Fibroblast of lung (primary cell): Measurements from ENCODE around the gene SDR39U1. TPM values are rescaled to one million over a fixed set of nuclear protein-coding genes. Genes with fewer than 3 reads are reported as not detected.

ENCODE experiments used
- DNase-seq, 2 donors: peaks; one replicate each; pipeline versions ENCODE4 v3.0.0 to v3.0.0-alpha.2; 2010; ENCODE audit warnings: low read depth in 2 of 2
- H2AFZ ChIP-seq: 2 replicates; pipeline ENCODE4 v1.5.1; 2012; ENCODE audit warnings: low read length, control low read depth, inconsistent platforms
- H3K27ac ChIP-seq: 2 replicates; pipeline ENCODE4 v1.5.1; 2011; ENCODE audit warnings: low read length, control low read depth; ENCODE audit not compliant: insufficient read depth
- H3K27me3 ChIP-seq: 2 replicates; pipeline ENCODE4 v1.5.1; 2011; ENCODE audit warnings: mild to moderate bottlenecking, low read length; ENCODE audit not compliant: control insufficient read depth, insufficient read depth
- H3K36me3 ChIP-seq: 2 replicates; pipeline ENCODE4 v1.5.1; 2011; ENCODE audit warnings: low read length; ENCODE audit not compliant: control insufficient read depth, insufficient read depth
- H3K4me1 ChIP-seq: 2 replicates; pipeline ENCODE4 v1.5.1; 2011; ENCODE audit warnings: low read length; ENCODE audit not compliant: control insufficient read depth, insufficient read depth; ENCODE audit errors: extremely low read depth
- H3K4me2 ChIP-seq: 2 replicates; pipeline ENCODE4 v1.5.1; 2011; ENCODE audit warnings: low read length, control low read depth; ENCODE audit not compliant: insufficient read depth; ENCODE audit errors: extremely low read depth
- H3K4me3 ChIP-seq, 4 experiments: fragments of 200-600 bp in 1 of 4; sonication (generic) in 1 of 4; replicated peaks in 1 of 4; 2 replicates each; pipeline ENCODE4 v1.5.1; 2011 to 2016; ENCODE audit warnings: low read length in 4 of 4, low read depth in 3 of 4, mild to moderate bottlenecking in 3 of 4, control low read depth in 2 of 4, inconsistent platforms in 1 of 4, mixed read lengths in 1 of 4; ENCODE audit not compliant: insufficient read depth in 1 of 4; ENCODE audit errors: control extremely low read depth in 1 of 4
- H3K79me2 ChIP-seq: 2 replicates; pipeline ENCODE4 v1.5.1; 2012; ENCODE audit warnings: mild to moderate bottlenecking, low read length, inconsistent platforms; ENCODE audit not compliant: control insufficient read depth, insufficient read depth
- H3K9ac ChIP-seq: 2 replicates; pipeline ENCODE4 v1.5.1; 2011; ENCODE audit warnings: mild to moderate bottlenecking, low read length, control low read depth; ENCODE audit not compliant: insufficient read depth
- H3K9me3 ChIP-seq: 2 replicates; pipeline ENCODE4 v1.5.1; 2012; ENCODE audit warnings: low read depth, low read length; ENCODE audit not compliant: control insufficient read depth, insufficient read depth
- H4K20me1 ChIP-seq: 2 replicates; pipeline ENCODE4 v1.5.1; 2011; ENCODE audit warnings: low read length; ENCODE audit not compliant: control insufficient read depth, insufficient read depth; ENCODE audit errors: extremely low read depth
- EZH2 ChIP-seq: IDR thresholded peaks from 2 replicates; pipeline ENCODE4 v1.5.1; 2012; ENCODE audit warnings: low read length, control low read depth, mild to moderate bottlenecking; ENCODE audit errors: missing control alignments
- polyA plus RNA-seq, 2 donors: library from polyadenylated mRNA; depleted of rRNA in 1 of 2; stranded (reverse) in 1 of 2; unstranded in 1 of 2; fragments of >200 nt; gene quantifications; 2 replicates each; pipeline ENCODE4 v1.2.1, GENCODE V29; 2011 to 2012; ENCODE audit warnings: missing spikeins in 1 of 2
- total RNA-seq: library from RNA; depleted of rRNA; stranded (reverse); fragments of >200 nt; gene quantifications from 2 replicates; pipeline ENCODE4 v1.2.1, GENCODE V29; 2014
- TF ChIP-seq, protein P1 (sequence below), 2 donors: IDR thresholded peaks in 1 of 2; conservative IDR thresholded peaks in 1 of 2; 1 replicate in 1 of 2; 2 replicates in 1 of 2; pipeline ENCODE4 v1.5.1; 2011 to 2012; ENCODE audit warnings: low read length in 2 of 2, control low read depth in 1 of 2, inconsistent platforms in 1 of 2, low read depth in 1 of 2, mild to moderate bottlenecking in 1 of 2

The SDR39U1 gene
- total and polyA plus RNA-seq, 2 donors (not counting 1 experiment from before 2014, with no cell fraction given): 9.9 to 24.7 TPM

DNA sequence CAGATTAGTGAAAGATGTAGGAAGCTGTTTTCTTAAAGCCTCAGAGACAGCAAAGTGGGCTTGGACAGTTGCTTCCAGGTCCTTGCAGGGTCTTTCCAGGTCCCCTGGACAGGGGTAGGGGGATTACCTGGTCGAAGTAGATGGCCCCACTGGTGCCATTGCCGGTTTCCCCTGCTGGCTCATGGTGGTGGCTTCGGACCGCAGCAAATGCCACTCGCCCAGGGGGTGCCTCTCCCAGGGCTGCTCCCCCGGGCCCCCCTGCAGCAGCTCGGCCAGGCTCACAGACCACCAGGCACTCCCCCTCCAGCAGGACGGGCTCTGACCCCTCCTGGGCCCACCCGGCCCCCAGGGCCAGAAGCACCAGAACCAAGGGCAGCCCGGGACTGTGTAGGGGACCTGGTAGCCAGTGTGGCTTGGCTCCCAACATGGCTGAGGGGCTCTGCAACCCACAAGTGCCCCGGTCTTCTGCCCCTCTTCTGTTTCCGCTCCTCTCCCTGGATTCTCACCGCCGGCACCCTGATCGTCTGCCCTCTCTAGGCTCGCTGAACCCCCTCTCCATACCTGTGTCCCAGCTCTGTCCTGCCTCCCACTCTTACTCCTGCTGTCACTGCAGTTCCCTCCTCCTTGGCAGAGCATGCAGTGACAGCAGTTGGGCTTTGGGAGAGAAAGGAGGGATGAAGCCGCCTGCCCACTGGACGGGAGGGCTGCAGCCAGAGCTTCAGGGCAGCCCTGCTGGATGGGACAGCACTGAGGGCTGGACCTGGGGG, 13.8 kb downstream of the SDR39U1 start:
- peaks cover 13% of the 10 kb centered on the region for H3K36me3 ChIP-seq
- no peak for DNase-seq
- no peaks in the 10 kb centered on the region for H3K27me3 ChIP-seq
- H3K9me3 ChIP-seq: no peaks in the 10 kb centered on the region
- peaks cover 9% of the 10 kb centered on the region for H3K4me1 ChIP-seq
- H3K27ac ChIP-seq: peak overlapping the region; percentile 97
- H3K9ac ChIP-seq: no peak overlapping the region
- peaks cover 17% of the 10 kb centered on the region for H3K79me2 ChIP-seq
- no peaks in the 10 kb centered on the region for H4K20me1 ChIP-seq
- no peak overlapping the region for H2AFZ ChIP-seq
- TF ChIP-seq EZH2: no peak
- TF ChIP-seq, protein P1, sequence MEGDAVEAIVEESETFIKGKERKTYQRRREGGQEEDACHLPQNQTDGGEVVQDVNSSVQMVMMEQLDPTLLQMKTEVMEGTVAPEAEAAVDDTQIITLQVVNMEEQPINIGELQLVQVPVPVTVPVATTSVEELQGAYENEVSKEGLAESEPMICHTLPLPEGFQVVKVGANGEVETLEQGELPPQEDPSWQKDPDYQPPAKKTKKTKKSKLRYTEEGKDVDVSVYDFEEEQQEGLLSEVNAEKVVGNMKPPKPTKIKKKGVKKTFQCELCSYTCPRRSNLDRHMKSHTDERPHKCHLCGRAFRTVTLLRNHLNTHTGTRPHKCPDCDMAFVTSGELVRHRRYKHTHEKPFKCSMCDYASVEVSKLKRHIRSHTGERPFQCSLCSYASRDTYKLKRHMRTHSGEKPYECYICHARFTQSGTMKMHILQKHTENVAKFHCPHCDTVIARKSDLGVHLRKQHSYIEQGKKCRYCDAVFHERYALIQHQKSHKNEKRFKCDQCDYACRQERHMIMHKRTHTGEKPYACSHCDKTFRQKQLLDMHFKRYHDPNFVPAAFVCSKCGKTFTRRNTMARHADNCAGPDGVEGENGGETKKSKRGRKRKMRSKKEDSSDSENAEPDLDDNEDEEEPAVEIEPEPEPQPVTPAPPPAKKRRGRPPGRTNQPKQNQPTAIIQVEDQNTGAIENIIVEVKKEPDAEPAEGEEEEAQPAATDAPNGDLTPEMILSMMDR (conservative IDR thresholded peaks at IDR 0.05 in 1 of 2, IDR thresholded peaks at IDR 0.05 in 1 of 2; ENCODE audit: low read depth in 1 of 2, low read length in 2 of 2): no peak
- H3K4me3 ChIP-seq: peak overlapping the region in 2 of 4 experiments; percentile 38 to 94
- H3K4me2 ChIP-seq: no peak overlapping the region

GRCh38 chr14:24427537-24428508, 14.8 kb downstream of the SDR39U1 start:
- Histone ChIP-seq H3K4me2 (no peak overlapping the region), H3K9me3 (no peaks in the 10 kb centered on the region), H3K79me2 (peaks cover 17% of the 10 kb centered on the region), H3K4me1 (peaks cover 9% of the 10 kb centered on the region), H3K36me3 (peaks cover 8% of the 10 kb centered on the region), H3K4me3 (no peak overlapping the region), H3K27me3 (no peaks in the 10 kb centered on the region), H3K27ac (no peak overlapping the region), H3K9ac (no peak overlapping the region), H2AFZ (no peak overlapping the region), H4K20me1 (no peaks in the 10 kb centered on the region)
- TF ChIP-seq, protein P1 (conservative IDR thresholded peaks at IDR 0.05 in 1 of 2, IDR thresholded peaks at IDR 0.05 in 1 of 2; ENCODE audit: low read depth in 1 of 2, low read length in 2 of 2): no peak
- no peak for TF ChIP-seq EZH2
- no peak for DNase-seq

- no peak overlapping the region for H3K9ac ChIP-seq
Measured at GRCh38 chr14:24426912-24427536, 15.6 kb downstream of the SDR39U1 start.

More at GRCh38 chr14:24426912-24427536, 15.6 kb downstream of the SDR39U1 start:
- DNase-seq: no peak
- H3K4me3 ChIP-seq: no peak overlapping the region
- TF ChIP-seq EZH2: no peak
- TF ChIP-seq, protein P1 (conservative IDR thresholded peaks at IDR 0.05 in 1 of 2, IDR thresholded peaks at IDR 0.05 in 1 of 2; ENCODE audit: low read depth in 1 of 2, low read length in 2 of 2): no peak
- H3K9me3 ChIP-seq: no peaks in the 10 kb centered on the region
- no peaks in the 10 kb centered on the region for H3K27me3 ChIP-seq
- H3K36me3 ChIP-seq: peaks cover 2% of the 10 kb centered on the region
- H3K79me2 ChIP-seq: peaks cover 12% of the 10 kb centered on the region
- H4K20me1 ChIP-seq: no peaks in the 10 kb centered on the region
- no peak overlapping the region for H2AFZ ChIP-seq
- no peak overlapping the region for H3K27ac ChIP-seq
- no peak overlapping the region for H3K4me2 ChIP-seq
- peaks cover 4% of the 10 kb centered on the region for H3K4me1 ChIP-seq
